Measurements from ENCODE around the gene CTNND2.

DNA sequence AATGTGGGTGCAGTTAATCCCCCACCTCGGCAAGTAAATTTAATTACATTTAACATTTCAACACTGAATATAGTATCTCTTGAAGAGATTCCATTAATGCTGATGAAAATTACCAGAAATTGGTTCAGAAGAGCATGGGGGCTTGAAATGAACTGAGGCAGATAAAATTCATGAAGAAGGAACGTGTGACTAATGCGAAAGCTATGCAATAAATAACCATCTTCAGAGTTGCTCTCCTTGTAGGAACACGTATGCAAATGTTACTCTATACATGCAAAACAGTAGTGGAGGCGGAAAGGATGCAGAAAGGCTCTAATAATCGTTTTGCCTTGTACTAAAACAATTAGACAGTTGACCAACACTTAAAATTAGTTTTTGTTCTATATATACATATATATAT is 320.2 kb downstream of the CTNND2 start:
- TF ChIP-seq CTCF (IDR thresholded peaks at IDR 0.05), result no peak
- no peak for TF ChIP-seq TCF12 (IDR thresholded peaks at IDR 0.05)
- TF ChIP-seq SIN3A (IDR thresholded peaks at IDR 0.05; ENCODE audit: borderline replicate concordance, low read depth, low read length), result no peak
- no peak for TF ChIP-seq EP300 (IDR thresholded peaks at IDR 0.05; ENCODE audit: borderline replicate concordance in 1 of 2, low read depth in 1 of 2, low read length in 1 of 2)
- no peak for TF ChIP-seq ELF1 (IDR thresholded peaks at IDR 0.05)
- no peak for TF ChIP-seq TEAD4 (IDR thresholded peaks at IDR 0.05; ENCODE audit: borderline replicate concordance, insufficient read depth)
- no peak for TF ChIP-seq RAD21 (IDR thresholded peaks at IDR 0.05; ENCODE audit: low read length)
- TF ChIP-seq POLR2AphosphoS5 (IDR thresholded peaks at IDR 0.05; ENCODE audit: low read depth, low read length), result no peak
- no peak for TF ChIP-seq TAF1 (IDR thresholded peaks at IDR 0.05; ENCODE audit: borderline replicate concordance, low read depth, low read length)
- no peak for TF ChIP-seq YY1 (IDR thresholded peaks at IDR 0.05; ENCODE audit: low read depth)
- TF ChIP-seq EZH2phosphoT487 (IDR thresholded peaks at IDR 0.05; ENCODE audit: borderline replicate concordance, low read depth), result no peak
- TF ChIP-seq FOXJ3 (CRISPR knock-in tag; IDR thresholded peaks at IDR 0.05), result no peak

Data from SK-N-SH (cell line).